ENCODE data around the gene AFAP1. TPM values are rescaled to one million over a fixed set of nuclear protein-coding genes. Genes with fewer than 3 reads are reported as not detected.

The AFAP1 gene
- total RNA-seq, 1 donor from 2014 or later = 57.6 TPM

GRCh38 chr4:7828011-7828720, 111.5 kb downstream of the AFAP1 start:
- Mint-ChIP-seq H3K27me3 (ENCODE audit: low read depth) (no peaks in the 10 kb centered on the region), H3K4me1 (ENCODE audit: low read depth) (peaks cover 58% of the 10 kb centered on the region), H3K36me3 (ENCODE audit: low read depth) (peaks cover 75% of the 10 kb centered on the region), H3K4me3 (ENCODE audit: low read depth) (peak overlapping the region; percentile 4), H3K27ac (peak overlapping the region; percentile 67), H3K9me3 (peaks cover 10% of the 10 kb centered on the region)
- intact Hi-C loops (cut with micrococcal nuclease) = loop anchor here (1.0 to 5.0 kb wide), 2 partner anchors 29 to 49 kb away; no protein-coding TSS in a partner anchor
- DNase-seq (ENCODE audit: low spot score) = peak; percentile 19

- Mint-ChIP-seq H3K27ac (peak overlapping the region; percentile 46), H3K9me3 (peaks cover 10% of the 10 kb centered on the region), H3K4me3 (ENCODE audit: low read depth) (peak overlapping the region; percentile 16)
These were observed 112.1 kb downstream of the AFAP1 start for GRCh38 chr4:7827566-7827965.

GRCh38 chr4:7826909-7827306, 112.8 kb downstream of the AFAP1 start:
- Mint-ChIP-seq H3K4me1 (ENCODE audit: low read depth) (peaks cover 49% of the 10 kb centered on the region), H3K27me3 (ENCODE audit: low read depth) (no peaks in the 10 kb centered on the region), H3K27ac (no peak overlapping the region), H3K9me3 (peaks cover 10% of the 10 kb centered on the region), H3K36me3 (ENCODE audit: low read depth) (peaks cover 63% of the 10 kb centered on the region), H3K4me3 (ENCODE audit: low read depth) (peak overlapping the region; percentile 10)
- intact Hi-C loops (cut with micrococcal nuclease) = loop anchor here (5.0 kb wide), 1 partner anchor 50 kb away; no protein-coding TSS in a partner anchor
- DNase-seq (ENCODE audit: low spot score) = no peak

More at GRCh38 chr4:7827566-7827965, 112.1 kb downstream of the AFAP1 start:
- intact Hi-C loops (cut with micrococcal nuclease) = loop anchor here (5.0 kb wide), 1 partner anchor 50 kb away; no protein-coding TSS in a partner anchor
- peaks cover 53% of the 10 kb centered on the region for H3K4me1 Mint-ChIP-seq (ENCODE audit: low read depth)
- no peaks in the 10 kb centered on the region for H3K27me3 Mint-ChIP-seq (ENCODE audit: low read depth)
- DNase-seq (ENCODE audit: low spot score) = no peak
- H3K36me3 Mint-ChIP-seq (ENCODE audit: low read depth) = peaks cover 69% of the 10 kb centered on the region

- no peak for DNase-seq (ENCODE audit: low spot score)
- no peak overlapping the region for H3K27ac Mint-ChIP-seq
- peaks cover 47% of the 10 kb centered on the region for H3K4me1 Mint-ChIP-seq (ENCODE audit: low read depth)
- no peaks in the 10 kb centered on the region for H3K27me3 Mint-ChIP-seq (ENCODE audit: low read depth)
- peaks cover 10% of the 10 kb centered on the region for H3K9me3 Mint-ChIP-seq
- peaks cover 57% of the 10 kb centered on the region for H3K36me3 Mint-ChIP-seq (ENCODE audit: low read depth)
- intact Hi-C loops (cut with micrococcal nuclease) = loop anchor here (5.0 kb wide), 1 partner anchor 51 kb away; no protein-coding TSS in a partner anchor
- peak overlapping the region; percentile 10 for H3K4me3 Mint-ChIP-seq (ENCODE audit: low read depth)
These were observed 113.3 kb downstream of the AFAP1 start for GRCh38 chr4:7826176-7826908.

- H3K4me3 Mint-ChIP-seq (ENCODE audit: low read depth) = no peak overlapping the region
- H3K9me3 Mint-ChIP-seq = peaks cover 9% of the 10 kb centered on the region
- intact Hi-C loops (cut with micrococcal nuclease) = no loop called here
- DNase-seq (ENCODE audit: low spot score) = no peak
- peaks cover 30% of the 10 kb centered on the region for H3K4me1 Mint-ChIP-seq (ENCODE audit: low read depth)
- peaks cover 42% of the 10 kb centered on the region for H3K36me3 Mint-ChIP-seq (ENCODE audit: low read depth)
- H3K27ac Mint-ChIP-seq = no peak overlapping the region
- no peaks in the 10 kb centered on the region for H3K27me3 Mint-ChIP-seq (ENCODE audit: low read depth)
These were observed 115.4 kb downstream of the AFAP1 start for GRCh38 chr4:7824218-7824617.

- intact Hi-C loops (cut with micrococcal nuclease) = no loop called here
- Mint-ChIP-seq H3K27me3 (ENCODE audit: low read depth) (no peaks in the 10 kb centered on the region), H3K4me1 (ENCODE audit: low read depth) (peaks cover 22% of the 10 kb centered on the region), H3K4me3 (ENCODE audit: low read depth) (no peak overlapping the region), H3K9me3 (peaks cover 1% of the 10 kb centered on the region), H3K36me3 (ENCODE audit: low read depth) (peaks cover 37% of the 10 kb centered on the region), H3K27ac (no peak overlapping the region)
- no peak for DNase-seq (ENCODE audit: low spot score)
These were observed 116.2 kb downstream of the AFAP1 start for GRCh38 chr4:7823416-7823824.

- H3K9me3 Mint-ChIP-seq = no peaks in the 10 kb centered on the region
- no peaks in the 10 kb centered on the region for H3K27me3 Mint-ChIP-seq (ENCODE audit: low read depth)
- DNase-seq (ENCODE audit: low spot score) = no peak
- peaks cover 17% of the 10 kb centered on the region for H3K4me1 Mint-ChIP-seq (ENCODE audit: low read depth)
- H3K36me3 Mint-ChIP-seq (ENCODE audit: low read depth) = peaks cover 36% of the 10 kb centered on the region
- intact Hi-C loops (cut with micrococcal nuclease) = no loop called here
- no peak overlapping the region for H3K4me3 Mint-ChIP-seq (ENCODE audit: low read depth)
- H3K27ac Mint-ChIP-seq = no peak overlapping the region
These were observed 116.8 kb downstream of the AFAP1 start for GRCh38 chr4:7822877-7823276.

- Mint-ChIP-seq H3K4me1 (ENCODE audit: low read depth) (peaks cover 11% of the 10 kb centered on the region), H3K9me3 (no peaks in the 10 kb centered on the region), H3K27ac (no peak overlapping the region), H3K4me3 (ENCODE audit: low read depth) (no peak overlapping the region), H3K27me3 (ENCODE audit: low read depth) (no peaks in the 10 kb centered on the region), H3K36me3 (ENCODE audit: low read depth) (peaks cover 31% of the 10 kb centered on the region)
- no peak for DNase-seq (ENCODE audit: low spot score)
- intact Hi-C loops (cut with micrococcal nuclease) = no loop called here
These were observed 117.5 kb downstream of the AFAP1 start for GRCh38 chr4:7822137-7822505.

- Mint-ChIP-seq H3K4me1 (ENCODE audit: low read depth) (peaks cover 6% of the 10 kb centered on the region), H3K27me3 (ENCODE audit: low read depth) (no peaks in the 10 kb centered on the region), H3K9me3 (no peaks in the 10 kb centered on the region), H3K4me3 (ENCODE audit: low read depth) (no peak overlapping the region), H3K36me3 (ENCODE audit: low read depth) (peaks cover 25% of the 10 kb centered on the region), H3K27ac (no peak overlapping the region)
- no peak for DNase-seq (ENCODE audit: low spot score)
- intact Hi-C loops (cut with micrococcal nuclease) = no loop called here
These were observed 118.2 kb downstream of the AFAP1 start for GRCh38 chr4:7821245-7822136.

- intact Hi-C loops (cut with micrococcal nuclease) = no loop called here
- peaks cover 22% of the 10 kb centered on the region for H3K36me3 Mint-ChIP-seq (ENCODE audit: low read depth)
- H3K9me3 Mint-ChIP-seq = no peaks in the 10 kb centered on the region
- no peak for DNase-seq (ENCODE audit: low spot score)
- peaks cover 8% of the 10 kb centered on the region for H3K4me1 Mint-ChIP-seq (ENCODE audit: low read depth)
- H3K4me3 Mint-ChIP-seq (ENCODE audit: low read depth) = no peak overlapping the region
- H3K27me3 Mint-ChIP-seq (ENCODE audit: low read depth) = no peaks in the 10 kb centered on the region
- no peak overlapping the region for H3K27ac Mint-ChIP-seq
These were observed 119.4 kb downstream of the AFAP1 start for GRCh38 chr4:7820031-7820818.

GRCh38 chr4:7819446-7819845, 120.2 kb downstream of the AFAP1 start:
- peaks cover 27% of the 10 kb centered on the region for H3K36me3 Mint-ChIP-seq (ENCODE audit: low read depth)
- no peaks in the 10 kb centered on the region for H3K27me3 Mint-ChIP-seq (ENCODE audit: low read depth)
- H3K9me3 Mint-ChIP-seq = no peaks in the 10 kb centered on the region
- DNase-seq (ENCODE audit: low spot score) = no peak
- intact Hi-C loops (cut with micrococcal nuclease) = no loop called here
- H3K4me1 Mint-ChIP-seq (ENCODE audit: low read depth) = peaks cover 10% of the 10 kb centered on the region
- H3K4me3 Mint-ChIP-seq (ENCODE audit: low read depth) = no peak overlapping the region
- no peak overlapping the region for H3K27ac Mint-ChIP-seq

GRCh38 chr4:7818399-7818911, 121.2 kb downstream of the AFAP1 start:
- intact Hi-C loops (cut with micrococcal nuclease) = no loop called here
- H3K9me3 Mint-ChIP-seq = no peaks in the 10 kb centered on the region
- H3K4me3 Mint-ChIP-seq (ENCODE audit: low read depth) = no peak overlapping the region
- H3K27me3 Mint-ChIP-seq (ENCODE audit: low read depth) = no peaks in the 10 kb centered on the region
- no peak overlapping the region for H3K27ac Mint-ChIP-seq
- H3K4me1 Mint-ChIP-seq (ENCODE audit: low read depth) = peaks cover 20% of the 10 kb centered on the region
- no peak for DNase-seq (ENCODE audit: low spot score)
- H3K36me3 Mint-ChIP-seq (ENCODE audit: low read depth) = peaks cover 32% of the 10 kb centered on the region

Measured in activated T-helper 2 cell treated with anti-CD3 and anti-CD28 coated beads, Interferon-gamma antibody, Interleukin-2, Interleukin-4, amounts not matched to agents 10 μg/mL and 5 μg/mL and 100 μg/mL, durations not matched to agents 14 hours and 24 hours and 36 hours (primary cell).